Liver (tissue), 9 donors: ENCODE results near the gene SNX32. TPM values are rescaled to one million over a fixed set of nuclear protein-coding genes. Genes with fewer than 3 reads are reported as not detected.

Experiments
- DNase-seq: peaks from one replicate; pipeline ENCODE4 v3.0.0-alpha.2; 2017; ENCODE audit warnings: low spot score
- H3K27ac ChIP-seq, 2 donors: one replicate each; pipeline ENCODE4 v1.7.0; 2013; ENCODE audit warnings: inconsistent platforms in 2 of 2, low read length in 2 of 2, control low read depth in 1 of 2, low read depth in 1 of 2, mild to moderate bottlenecking in 1 of 2
- H3K27me3 ChIP-seq, 4 donors: one replicate each; pipeline versions ENCODE4 v1.6.1 to v1.7.0; 2013; ENCODE audit warnings: low read length in 3 of 4, inconsistent platforms in 1 of 4, mild to moderate bottlenecking in 1 of 4, moderate library complexity in 1 of 4; ENCODE audit not compliant: control insufficient read depth in 4 of 4, insufficient read depth in 4 of 4
- H3K36me3 ChIP-seq, 4 donors: one replicate each; pipeline versions ENCODE4 v1.6.1 to v1.7.0; 2013; ENCODE audit warnings: low read length in 3 of 4, mild to moderate bottlenecking in 3 of 4, low read depth in 1 of 4, moderate library complexity in 1 of 4; ENCODE audit not compliant: control insufficient read depth in 4 of 4, insufficient read depth in 3 of 4
- H3K4me1 ChIP-seq, 4 donors: one replicate each; pipeline versions ENCODE4 v1.6.1 to v1.7.0; 2013; ENCODE audit warnings: low read length in 3 of 4, mild to moderate bottlenecking in 3 of 4, moderate library complexity in 1 of 4; ENCODE audit not compliant: control insufficient read depth in 4 of 4, insufficient read depth in 4 of 4
- H3K4me3 ChIP-seq, 3 donors: one replicate each; pipeline versions ENCODE4 v1.6.1 to v1.7.0; 2013; ENCODE audit warnings: low read length in 3 of 3, control low read depth in 1 of 3, low read depth in 1 of 3, mild to moderate bottlenecking in 1 of 3
- H3K9ac ChIP-seq, 2 donors: one replicate each; pipeline ENCODE4 v1.7.0; 2013; ENCODE audit warnings: low read length in 2 of 2, mild to moderate bottlenecking in 2 of 2, moderate library complexity in 2 of 2, control low read depth in 1 of 2, low read depth in 1 of 2
- H3K9me3 ChIP-seq, 4 donors: one replicate each; pipeline versions ENCODE4 v1.6.1 to v1.7.0; 2013; ENCODE audit warnings: low read length in 3 of 4; ENCODE audit not compliant: control insufficient read depth in 4 of 4
- EGR1 ChIP-seq, 2 donors: IDR thresholded peaks; 2 replicates each; pipeline ENCODE4 v1.6.1; 2016 to 2018; ENCODE audit warnings: antibody characterized with exemption in 2 of 2, low read depth in 2 of 2
- FOXA1 ChIP-seq: IDR thresholded peaks from 2 replicates; pipeline ENCODE4 v1.6.1; 2016; ENCODE audit warnings: antibody characterized with exemption
- FOXA2 ChIP-seq: IDR thresholded peaks from 2 replicates; pipeline ENCODE4 v1.6.1; 2016; ENCODE audit warnings: antibody characterized with exemption
- GABPA ChIP-seq, 2 donors: IDR thresholded peaks in 1 of 2; conservative IDR thresholded peaks in 1 of 2; 2 replicates each; pipeline ENCODE4 v1.6.1; 2016; ENCODE audit warnings: antibody characterized with exemption in 2 of 2, mild to moderate bottlenecking in 1 of 2, moderate library complexity in 1 of 2
- HNF4A ChIP-seq, 2 donors: conservative IDR thresholded peaks; 2 replicates each; pipeline ENCODE4 v1.6.1; 2016; ENCODE audit warnings: antibody characterized with exemption in 2 of 2, mild to moderate bottlenecking in 2 of 2
- HNF4G ChIP-seq: IDR thresholded peaks from 2 replicates; pipeline ENCODE4 v1.6.1; 2016; ENCODE audit warnings: antibody characterized with exemption
- JUND ChIP-seq, 2 donors: IDR thresholded peaks; 2 replicates each; pipeline ENCODE4 v1.6.1; 2016; ENCODE audit warnings: antibody characterized with exemption in 2 of 2
- MAX ChIP-seq: IDR thresholded peaks from 2 replicates; pipeline ENCODE4 v1.6.1; 2016; ENCODE audit warnings: antibody characterized with exemption
- RXRA ChIP-seq, 2 donors: IDR thresholded peaks; 2 replicates each; pipeline ENCODE4 v1.6.1; 2017 to 2018; ENCODE audit warnings: antibody characterized with exemption in 2 of 2, mild to moderate bottlenecking in 1 of 2
- TAF1 ChIP-seq: conservative IDR thresholded peaks from 2 replicates; pipeline ENCODE4 v1.6.1; 2016; ENCODE audit warnings: antibody characterized with exemption, mild to moderate bottlenecking
- YY1 ChIP-seq: IDR thresholded peaks from 2 replicates; pipeline ENCODE4 v1.6.1; 2016; ENCODE audit warnings: antibody characterized with exemption, mild to moderate bottlenecking
- WGBS: extraction: QIAGEN DNeasy Blood & Tissue Kit; methylation state at CpG from one replicate; pipeline ENCODE4 v1.1.7; 2013; 5-methylcytosine and 5-hydroxymethylcytosine counted together
- polyA plus RNA-seq, 2 donors: library from polyadenylated mRNA; stranded (reverse) in 1 of 2; unstranded in 1 of 2; fragments of 200-250 nt in 1 of 2; fragments of >200 nt in 1 of 2; fragmentation: Nextera tagmentation in 1 of 2; extraction: Ambion mirVana in 1 of 2; gene quantifications; one replicate each; pipeline versions ENCODE4 v1.2.1 to v1.2.3, GENCODE V29; 2013 to 2015
- total RNA-seq, 2 donors: library from RNA; depleted of rRNA; stranded (reverse); fragments of >200 nt; gene quantifications; one replicate each; pipeline ENCODE4 v1.2.3, GENCODE V29; 2014
- TF ChIP-seq, protein P1 (sequence below): fragments of 150-350 bp; IDR thresholded peaks from 2 replicates; pipeline ENCODE4 v1.5.1; 2017; ENCODE audit warnings: improper control_type of control experiment, low read depth, low read length; ENCODE audit not compliant: missing input control
- TF ChIP-seq, protein P2 (sequence below): IDR thresholded peaks from 2 replicates; pipeline ENCODE4 v1.6.1; 2016; ENCODE audit warnings: antibody characterized with exemption
- TF ChIP-seq, protein P3 (sequence below): IDR thresholded peaks from 2 replicates; pipeline ENCODE4 v1.6.1; 2016; ENCODE audit warnings: antibody characterized with exemption
- donor health status: healthy.
- donor health status: healthy.
- donor health status: healthy.
- donor health status: healthy.
- donor health status: healthy.

SNX32 gene
- total and polyA plus RNA-seq, 4 donors: under 0.01 to 0.38 (median 0.06) TPM

- 91% methylated on average over 9 of the region's 9 CpGs for WGBS
Observed at GRCh38 chr11:65865550-65866172, 31.9 kb downstream of the SNX32 start.

GRCh38 chr11:65866509-65867283, 32.9 kb downstream of the SNX32 start:
- H3K9me3 ChIP-seq: no peaks in the 10 kb centered on the region
- H3K4me3 ChIP-seq: no peak overlapping the region
- no peak overlapping the region for H3K9ac ChIP-seq
- H3K27ac ChIP-seq: no peak overlapping the region
- WGBS: 92% methylated on average over 21 of the region's 21 CpGs
- DNase-seq: no peak
- no peak for TF ChIP-seq FOXA2
- no peak for TF ChIP-seq MAX
- TF ChIP-seq, protein P1, sequence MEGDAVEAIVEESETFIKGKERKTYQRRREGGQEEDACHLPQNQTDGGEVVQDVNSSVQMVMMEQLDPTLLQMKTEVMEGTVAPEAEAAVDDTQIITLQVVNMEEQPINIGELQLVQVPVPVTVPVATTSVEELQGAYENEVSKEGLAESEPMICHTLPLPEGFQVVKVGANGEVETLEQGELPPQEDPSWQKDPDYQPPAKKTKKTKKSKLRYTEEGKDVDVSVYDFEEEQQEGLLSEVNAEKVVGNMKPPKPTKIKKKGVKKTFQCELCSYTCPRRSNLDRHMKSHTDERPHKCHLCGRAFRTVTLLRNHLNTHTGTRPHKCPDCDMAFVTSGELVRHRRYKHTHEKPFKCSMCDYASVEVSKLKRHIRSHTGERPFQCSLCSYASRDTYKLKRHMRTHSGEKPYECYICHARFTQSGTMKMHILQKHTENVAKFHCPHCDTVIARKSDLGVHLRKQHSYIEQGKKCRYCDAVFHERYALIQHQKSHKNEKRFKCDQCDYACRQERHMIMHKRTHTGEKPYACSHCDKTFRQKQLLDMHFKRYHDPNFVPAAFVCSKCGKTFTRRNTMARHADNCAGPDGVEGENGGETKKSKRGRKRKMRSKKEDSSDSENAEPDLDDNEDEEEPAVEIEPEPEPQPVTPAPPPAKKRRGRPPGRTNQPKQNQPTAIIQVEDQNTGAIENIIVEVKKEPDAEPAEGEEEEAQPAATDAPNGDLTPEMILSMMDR: no peak
- no peak for TF ChIP-seq JUND (IDR thresholded peaks at IDR 0.05)
- TF ChIP-seq, protein P2, sequence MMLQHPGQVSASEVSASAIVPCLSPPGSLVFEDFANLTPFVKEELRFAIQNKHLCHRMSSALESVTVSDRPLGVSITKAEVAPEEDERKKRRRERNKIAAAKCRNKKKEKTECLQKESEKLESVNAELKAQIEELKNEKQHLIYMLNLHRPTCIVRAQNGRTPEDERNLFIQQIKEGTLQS: no peak
- no peak for TF ChIP-seq HNF4G
- no peak for TF ChIP-seq HNF4A (conservative IDR thresholded peaks at IDR 0.05)
- TF ChIP-seq GABPA (IDR thresholded peaks at IDR 0.05 in 1 of 2, conservative IDR thresholded peaks at IDR 0.05 in 1 of 2): no peak
- TF ChIP-seq, protein P3, sequence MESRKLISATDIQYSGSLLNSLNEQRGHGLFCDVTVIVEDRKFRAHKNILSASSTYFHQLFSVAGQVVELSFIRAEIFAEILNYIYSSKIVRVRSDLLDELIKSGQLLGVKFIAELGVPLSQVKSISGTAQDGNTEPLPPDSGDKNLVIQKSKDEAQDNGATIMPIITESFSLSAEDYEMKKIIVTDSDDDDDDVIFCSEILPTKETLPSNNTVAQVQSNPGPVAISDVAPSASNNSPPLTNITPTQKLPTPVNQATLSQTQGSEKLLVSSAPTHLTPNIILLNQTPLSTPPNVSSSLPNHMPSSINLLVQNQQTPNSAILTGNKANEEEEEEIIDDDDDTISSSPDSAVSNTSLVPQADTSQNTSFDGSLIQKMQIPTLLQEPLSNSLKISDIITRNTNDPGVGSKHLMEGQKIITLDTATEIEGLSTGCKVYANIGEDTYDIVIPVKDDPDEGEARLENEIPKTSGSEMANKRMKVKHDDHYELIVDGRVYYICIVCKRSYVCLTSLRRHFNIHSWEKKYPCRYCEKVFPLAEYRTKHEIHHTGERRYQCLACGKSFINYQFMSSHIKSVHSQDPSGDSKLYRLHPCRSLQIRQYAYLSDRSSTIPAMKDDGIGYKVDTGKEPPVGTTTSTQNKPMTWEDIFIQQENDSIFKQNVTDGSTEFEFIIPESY: no peak
- no peak for TF ChIP-seq YY1
- no peak for TF ChIP-seq FOXA1
- no peak for TF ChIP-seq RXRA (IDR thresholded peaks at IDR 0.05)
- TF ChIP-seq EGR1 (IDR thresholded peaks at IDR 0.05; ENCODE audit: low read depth in 2 of 2): no peak
- peaks cover 16 to 42% (median 23%) of the 10 kb centered on the region in 4 donors for H3K36me3 ChIP-seq
- peaks cover 2 to 12% (median 4%) of the 10 kb centered on the region in 4 donors for H3K4me1 ChIP-seq
- no peaks in the 10 kb centered on the region for H3K27me3 ChIP-seq

More at GRCh38 chr11:65865550-65866172, 31.9 kb downstream of the SNX32 start:
- H3K27me3 ChIP-seq: no peaks in the 10 kb centered on the region
- peaks cover 16 to 42% (median 23%) of the 10 kb centered on the region in 4 donors for H3K36me3 ChIP-seq
- H3K27ac ChIP-seq: no peak overlapping the region
- no peak overlapping the region for H3K9ac ChIP-seq
- no peaks in the 10 kb centered on the region for H3K9me3 ChIP-seq
- TF ChIP-seq YY1 (no peak), TAF1 (no peak), MAX (no peak), JUND (IDR thresholded peaks at IDR 0.05) (no peak)
- H3K4me1 ChIP-seq: peaks cover 7 to 16% (median 12%) of the 10 kb centered on the region in 4 donors
- DNase-seq: no peak
- H3K4me3 ChIP-seq: no peak overlapping the region
